OCI-LY3 (cell line): Measurements from ENCODE around the gene ZNF318.

Experiments used
- H2AFZ ChIP-seq: fragments of 200-600, 300-600 bp; shearing (Covaris generic); 2 replicates; pipeline ENCODE4 v1.6.0; 2014; ENCODE audit warnings: antibody characterized with exemption, low read depth, low read length
- H3K27ac ChIP-seq: fragments of 200-600, 300-600 bp; sonication (generic); 2 replicates; pipeline ENCODE4 v1.5.1; 2014; ENCODE audit warnings: mild to moderate bottlenecking, low read length, moderate library complexity, mixed read lengths
- H3K27me3 ChIP-seq: fragments of 200-600, 300-600 bp; sonication (generic); 2 replicates; pipeline ENCODE4 v1.6.1; 2014; ENCODE audit warnings: low read depth, low read length, mixed read lengths
- H3K36me3 ChIP-seq: fragments of 200-600, 300-600 bp; sonication (generic); replicated peaks from 2 replicates; pipeline ENCODE3; 2014; ENCODE audit warnings: low read depth, low read length, mixed read lengths
- H3K4me1 ChIP-seq: fragments of 300-600, 200-600 bp; sonication (generic); 2 replicates; pipeline ENCODE4 v1.6.1; 2014; ENCODE audit warnings: low read length, mixed read lengths
- H3K4me2 ChIP-seq: fragments of 200-600, 300-600 bp; sonication (generic); 2 replicates; pipeline ENCODE4 v1.6.1; 2014; ENCODE audit warnings: low read length, mixed read lengths
- H3K4me3 ChIP-seq: fragments of 300-600, 200-600 bp; sonication (generic); 2 replicates; pipeline ENCODE4 v1.5.1; 2014; ENCODE audit warnings: antibody characterized with exemption, mild to moderate bottlenecking, low read length, moderate library complexity
- H3K79me2 ChIP-seq: fragments of 300-600, 200-600 bp; shearing (Covaris generic); 2 replicates; pipeline ENCODE4 v1.6.1; 2014; ENCODE audit warnings: mild to moderate bottlenecking, low read length, mixed read lengths
- H3K9ac ChIP-seq: fragments of 300-600, 200-600 bp; shearing (Covaris generic); 2 replicates; pipeline ENCODE4 v1.6.0; 2014; ENCODE audit warnings: mild to moderate bottlenecking, low read length, moderate library complexity
- H3K9me3 ChIP-seq: fragments of 200-600, 300-600 bp; shearing (Covaris generic); 2 replicates; pipeline ENCODE4 v1.6.1; 2014; ENCODE audit warnings: low read length, mixed read lengths; ENCODE audit not compliant: insufficient read depth
- H4K20me1 ChIP-seq: fragments of 200-600, 300-600 bp; sonication (generic); 2 replicates; pipeline ENCODE4 v1.6.1; 2016; ENCODE audit warnings: low read length, mixed read lengths; ENCODE audit not compliant: insufficient read depth
- CTCF ChIP-seq: fragments of 200-600, 300-600 bp; sonication (generic); IDR thresholded peaks from 2 replicates; pipeline ENCODE4 v1.5.1; 2014; ENCODE audit warnings: antibody characterized with exemption, low read length, low read depth
- EZH2phosphoT487 ChIP-seq: fragments of 200-600 bp; shearing (Covaris generic); IDR thresholded peaks from 2 replicates; pipeline ENCODE4 v1.6.1; 2018; ENCODE audit warnings: antibody characterized with exemption, mixed run types, low read depth

ZNF318 gene

DNA sequence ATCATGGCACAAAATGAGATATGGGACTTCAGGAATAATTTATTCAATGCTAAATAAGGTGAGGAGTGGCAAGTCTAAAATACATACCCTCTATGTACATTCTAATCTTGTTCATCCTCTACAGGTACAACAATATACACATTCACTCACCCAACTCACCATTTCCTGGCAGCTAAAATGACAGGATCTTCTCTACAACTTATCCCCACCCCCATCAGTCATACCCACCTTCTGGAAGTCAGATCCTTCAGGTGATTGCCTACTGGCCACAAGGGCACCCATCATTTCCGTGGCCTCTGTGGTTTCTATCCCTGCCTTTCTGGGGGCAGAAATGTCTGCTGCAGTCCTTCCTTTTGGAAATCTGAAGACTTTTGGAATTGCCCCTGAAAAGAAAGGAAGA, 38.0 kb downstream of the ZNF318 start:
- Histone ChIP-seq H3K9ac (no peak overlapping the region), H3K79me2 (peaks cover 3% of the 10 kb centered on the region; the same call in 1 of the 2 replicates), H2AFZ (no peak overlapping the region), H3K27me3 (no peaks in the 10 kb centered on the region), H3K4me3 (no peak overlapping the region), H3K27ac (no peak overlapping the region), H3K4me2 (peak overlapping the region; percentile 20), H4K20me1 (no peaks in the 10 kb centered on the region), H3K36me3 (peaks cover 29% of the 10 kb centered on the region), H3K9me3 (no peaks in the 10 kb centered on the region), H3K4me1 (peaks cover 34% of the 10 kb centered on the region)
- TF ChIP-seq CTCF (no peak), EZH2phosphoT487 (no peak)

DNA sequence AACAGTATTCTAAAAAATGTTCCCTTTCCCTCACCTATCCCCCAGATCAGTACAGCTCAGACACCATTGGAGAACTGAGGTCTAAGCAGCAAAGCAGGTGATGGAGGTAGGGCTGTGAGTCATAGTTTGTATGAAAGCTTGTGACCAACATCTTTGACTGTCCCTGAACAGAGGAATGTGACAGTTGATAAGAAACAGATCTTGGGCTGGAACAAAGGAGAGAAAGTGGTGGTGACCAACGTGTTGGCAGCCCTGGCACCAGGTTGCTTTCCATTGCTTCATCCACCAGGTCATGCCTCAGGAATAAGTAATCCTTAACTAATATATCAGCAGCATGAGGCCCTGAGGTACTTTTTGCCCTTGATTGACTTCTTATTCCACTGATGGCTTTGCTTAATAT, 40.9 kb downstream of the ZNF318 start:
- H3K27me3 ChIP-seq, result no peaks in the 10 kb centered on the region
- peaks cover 12% of the 10 kb centered on the region for H3K4me1 ChIP-seq
- H3K4me3 ChIP-seq, result no peak overlapping the region
- no peaks in the 10 kb centered on the region for H4K20me1 ChIP-seq
- TF ChIP-seq CTCF (no peak), EZH2phosphoT487 (no peak)
- H3K36me3 ChIP-seq, result peaks cover 37% of the 10 kb centered on the region
- H3K9ac ChIP-seq, result no peak overlapping the region
- no peak overlapping the region for H2AFZ ChIP-seq
- H3K4me2 ChIP-seq, result no peak overlapping the region
- no peak overlapping the region for H3K27ac ChIP-seq
- H3K9me3 ChIP-seq, result no peaks in the 10 kb centered on the region
- H3K79me2 ChIP-seq, result no peaks in the 10 kb centered on the region

GRCh38 chr6:43325876-43326275, 43.6 kb downstream of the ZNF318 start:
- H3K4me2 ChIP-seq, result no peak overlapping the region
- H3K79me2 ChIP-seq, result no peaks in the 10 kb centered on the region
- no peak overlapping the region for H2AFZ ChIP-seq
- H4K20me1 ChIP-seq, result no peaks in the 10 kb centered on the region
- TF ChIP-seq EZH2phosphoT487 (no peak), CTCF (no peak)
- H3K27ac ChIP-seq, result no peak overlapping the region
- no peaks in the 10 kb centered on the region for H3K27me3 ChIP-seq
- no peak overlapping the region for H3K9ac ChIP-seq
- H3K36me3 ChIP-seq, result peaks cover 32% of the 10 kb centered on the region
- no peak overlapping the region for H3K4me3 ChIP-seq
- H3K9me3 ChIP-seq, result no peaks in the 10 kb centered on the region
- peaks cover 21% of the 10 kb centered on the region for H3K4me1 ChIP-seq

GRCh38 chr6:43318011-43318410, 51.4 kb downstream of the ZNF318 start:
- no peak overlapping the region for H2AFZ ChIP-seq
- H3K4me3 ChIP-seq, result no peak overlapping the region
- peak overlapping the region; percentile 40 for H3K4me2 ChIP-seq
- H3K27me3 ChIP-seq, result no peaks in the 10 kb centered on the region
- no peaks in the 10 kb centered on the region for H3K9me3 ChIP-seq
- H3K36me3 ChIP-seq, result peaks cover 19% of the 10 kb centered on the region
- H3K4me1 ChIP-seq, result peaks cover 62% of the 10 kb centered on the region
- TF ChIP-seq EZH2phosphoT487, result no peak
- TF ChIP-seq CTCF, result no peak
- no peak overlapping the region for H3K9ac ChIP-seq
- H3K27ac ChIP-seq, result peak overlapping the region; percentile 33
- no peaks in the 10 kb centered on the region for H3K79me2 ChIP-seq
- no peaks in the 10 kb centered on the region for H4K20me1 ChIP-seq
